Measurements from ENCODE around the gene ACOT13. TPM values are rescaled to one million over a fixed set of nuclear protein-coding genes. Genes with fewer than 3 reads are reported as not detected.

Gene ACOT13
- total RNA-seq, 1 donor from 2014 or later = 24.6 TPM

- TF ChIP-seq, protein P1, sequence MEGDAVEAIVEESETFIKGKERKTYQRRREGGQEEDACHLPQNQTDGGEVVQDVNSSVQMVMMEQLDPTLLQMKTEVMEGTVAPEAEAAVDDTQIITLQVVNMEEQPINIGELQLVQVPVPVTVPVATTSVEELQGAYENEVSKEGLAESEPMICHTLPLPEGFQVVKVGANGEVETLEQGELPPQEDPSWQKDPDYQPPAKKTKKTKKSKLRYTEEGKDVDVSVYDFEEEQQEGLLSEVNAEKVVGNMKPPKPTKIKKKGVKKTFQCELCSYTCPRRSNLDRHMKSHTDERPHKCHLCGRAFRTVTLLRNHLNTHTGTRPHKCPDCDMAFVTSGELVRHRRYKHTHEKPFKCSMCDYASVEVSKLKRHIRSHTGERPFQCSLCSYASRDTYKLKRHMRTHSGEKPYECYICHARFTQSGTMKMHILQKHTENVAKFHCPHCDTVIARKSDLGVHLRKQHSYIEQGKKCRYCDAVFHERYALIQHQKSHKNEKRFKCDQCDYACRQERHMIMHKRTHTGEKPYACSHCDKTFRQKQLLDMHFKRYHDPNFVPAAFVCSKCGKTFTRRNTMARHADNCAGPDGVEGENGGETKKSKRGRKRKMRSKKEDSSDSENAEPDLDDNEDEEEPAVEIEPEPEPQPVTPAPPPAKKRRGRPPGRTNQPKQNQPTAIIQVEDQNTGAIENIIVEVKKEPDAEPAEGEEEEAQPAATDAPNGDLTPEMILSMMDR (IDR thresholded peaks at IDR 0.05) = no peak
- intact Hi-C loops (cut with DNase I) = no loop called here
- DNase-seq (no peak), ATAC-seq (no peak)
- no peaks in the 10 kb centered on the region for H3K27me3 ChIP-seq (ENCODE audit: low read depth)
- H3K4me3 ChIP-seq = no peak overlapping the region
- no peak overlapping the region for H3K27ac ChIP-seq
- H3K4me1 ChIP-seq = peaks cover 4% of the 10 kb centered on the region
- H3K9me3 ChIP-seq = no peaks in the 10 kb centered on the region
- H3K36me3 ChIP-seq = peaks cover 4% of the 10 kb centered on the region
Measured at GRCh38 chr6:24683297-24684296, 16.7 kb downstream of the ACOT13 start.

GRCh38 chr6:24686408-24686807 lies 19.5 kb downstream of the ACOT13 start:
- intact Hi-C loops (cut with DNase I) = no loop called here
- Histone ChIP-seq H3K27me3 (ENCODE audit: low read depth) (no peaks in the 10 kb centered on the region), H3K4me3 (no peak overlapping the region), H3K9me3 (no peaks in the 10 kb centered on the region), H3K36me3 (peaks cover 6% of the 10 kb centered on the region), H3K27ac (no peak overlapping the region), H3K4me1 (peaks cover 4% of the 10 kb centered on the region)
- TF ChIP-seq, protein P1 (IDR thresholded peaks at IDR 0.05) = no peak
- ATAC-seq (no peak), DNase-seq (no peak)

DNA sequence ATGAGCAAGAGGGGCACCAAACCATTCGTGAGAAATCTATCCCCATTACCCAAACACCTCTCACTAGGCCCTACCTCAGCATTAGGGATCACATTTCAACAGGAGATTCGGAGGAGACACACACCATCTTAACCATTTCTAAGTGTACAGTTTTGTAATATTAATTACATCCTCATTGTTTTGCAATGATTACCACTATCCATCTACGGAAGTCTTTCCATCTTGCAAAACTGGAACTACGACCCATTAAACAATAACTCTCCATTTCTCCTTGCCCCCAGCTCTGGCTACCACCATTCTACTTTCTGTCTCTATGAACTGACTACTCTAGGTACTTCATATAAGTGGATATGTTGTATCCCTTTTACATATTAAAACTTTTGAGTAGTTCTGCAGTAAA lies 20.1 kb downstream of the ACOT13 start:
- intact Hi-C loops (cut with DNase I) = no loop called here
- H3K4me3 ChIP-seq = no peak overlapping the region
- H3K4me1 ChIP-seq = peaks cover 4% of the 10 kb centered on the region
- DNase-seq (no peak), ATAC-seq (no peak)
- no peaks in the 10 kb centered on the region for H3K9me3 ChIP-seq
- TF ChIP-seq, protein P1 (IDR thresholded peaks at IDR 0.05) = no peak
- H3K27me3 ChIP-seq (ENCODE audit: low read depth) = no peaks in the 10 kb centered on the region
- no peak overlapping the region for H3K27ac ChIP-seq
- peaks cover 6% of the 10 kb centered on the region for H3K36me3 ChIP-seq

DNA sequence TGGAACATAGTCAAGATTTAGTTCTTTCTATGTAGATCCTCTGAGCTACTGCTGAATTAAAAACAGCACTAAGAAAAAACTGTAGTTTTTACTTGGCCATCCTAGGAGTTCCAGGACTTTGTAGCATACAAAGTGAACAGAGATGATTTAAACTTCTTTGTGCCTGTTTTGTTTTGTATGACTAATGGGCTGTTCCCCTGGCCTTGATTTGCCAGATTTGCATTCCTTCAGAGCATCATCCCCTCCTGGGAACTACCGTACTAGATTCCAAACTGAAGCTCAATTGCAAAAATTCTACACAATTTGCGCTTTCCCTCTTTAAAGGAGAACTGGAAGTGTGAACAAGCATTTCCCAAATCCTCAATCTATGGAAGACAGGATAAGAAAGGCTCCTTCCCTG lies 23.1 kb downstream of the ACOT13 start:
- ATAC-seq = no peak
- TF ChIP-seq, protein P1 (IDR thresholded peaks at IDR 0.05) = no peak
- intact Hi-C loops (cut with DNase I) = no loop called here

DNA sequence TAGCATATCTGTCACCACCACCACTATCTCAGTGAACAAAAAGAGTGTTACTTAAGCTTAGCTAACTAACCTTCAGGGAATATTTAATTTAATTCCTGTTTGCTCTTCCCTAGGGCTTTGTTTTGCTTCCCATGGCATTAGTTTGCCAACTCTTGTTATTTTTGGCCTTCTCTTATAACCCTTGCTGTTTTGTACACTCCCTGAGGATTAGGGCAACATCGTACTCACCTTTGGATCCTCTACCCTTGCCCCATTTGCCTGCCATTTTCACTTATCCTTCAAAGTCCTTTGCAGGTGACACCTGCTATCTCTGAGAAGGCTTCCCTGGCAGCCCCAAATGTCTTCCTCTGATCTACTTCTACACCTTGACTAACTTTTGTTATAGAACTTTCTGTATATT lies 23.7 kb downstream of the ACOT13 start:
- intact Hi-C loops (cut with DNase I) = no loop called here
- H3K27me3 ChIP-seq (ENCODE audit: low read depth) = no peaks in the 10 kb centered on the region
- TF ChIP-seq, protein P1 (IDR thresholded peaks at IDR 0.05) = no peak
- no peaks in the 10 kb centered on the region for H3K9me3 ChIP-seq
- DNase-seq = no peak
- peaks cover 6% of the 10 kb centered on the region for H3K36me3 ChIP-seq
- H3K4me1 ChIP-seq = no peaks in the 10 kb centered on the region
- no peak overlapping the region for H3K4me3 ChIP-seq
- ATAC-seq = no peak
- H3K27ac ChIP-seq = no peak overlapping the region

More for the DNA sequence above, 23.1 kb downstream of the ACOT13 start:
- no peak for DNase-seq
- peaks cover 6% of the 10 kb centered on the region for H3K36me3 ChIP-seq
- no peak overlapping the region for H3K4me3 ChIP-seq
- H3K9me3 ChIP-seq = no peaks in the 10 kb centered on the region
- no peaks in the 10 kb centered on the region for H3K27me3 ChIP-seq (ENCODE audit: low read depth)
- no peak overlapping the region for H3K27ac ChIP-seq
- H3K4me1 ChIP-seq = no peaks in the 10 kb centered on the region

All from lower lobe of right lung (tissue), 2 donors.